NCI-H1105 (cell line): Measurements from ENCODE around the gene SP140L.
"Not testable (repeated sequence)": the region's sequence is repeated elsewhere in the genome, so short reads cannot be mapped to it uniquely, and the experiment has no call there.

Experiments
- DNase-seq: peaks from one replicate; lab custom pipeline; 2025; lab: John Stamatoyannopoulos, UW

SP140L gene

DNA sequence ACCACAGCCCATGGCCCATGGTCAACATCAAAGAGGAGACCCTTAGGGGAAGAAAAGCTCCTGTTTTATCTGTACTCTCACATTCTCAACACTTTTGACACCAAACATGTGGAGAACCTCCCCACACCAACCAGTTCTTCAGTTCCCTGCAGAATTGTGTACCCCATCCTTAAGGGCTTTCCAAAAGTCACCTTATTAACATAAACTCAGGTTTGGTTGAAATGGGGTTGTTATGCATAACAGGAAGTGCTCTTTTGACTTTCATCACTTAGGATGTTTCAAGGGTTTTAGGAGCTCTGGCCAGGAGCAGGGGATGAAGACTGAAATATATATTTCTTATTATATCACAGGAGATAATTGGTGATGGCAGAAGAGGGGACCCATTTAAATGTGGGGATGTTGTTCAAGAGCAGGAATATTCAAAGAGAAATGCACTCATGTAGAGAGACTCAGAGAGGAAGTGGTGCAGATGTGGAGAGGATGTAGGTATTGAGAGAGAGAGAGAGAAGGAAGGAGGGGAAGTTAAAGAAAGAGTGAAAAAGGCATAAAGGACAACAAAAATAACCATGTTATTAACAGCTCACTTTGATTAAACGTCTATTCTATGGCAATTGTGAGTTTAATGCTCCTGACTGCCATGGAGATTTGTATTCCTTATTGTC is 35.2 kb downstream of the SP140L start:
- DNase-seq, result no peak

- DNase-seq, result no peak
Measured at GRCh38 chr2:230382108-230382507, 55.1 kb downstream of the SP140L start.

DNA sequence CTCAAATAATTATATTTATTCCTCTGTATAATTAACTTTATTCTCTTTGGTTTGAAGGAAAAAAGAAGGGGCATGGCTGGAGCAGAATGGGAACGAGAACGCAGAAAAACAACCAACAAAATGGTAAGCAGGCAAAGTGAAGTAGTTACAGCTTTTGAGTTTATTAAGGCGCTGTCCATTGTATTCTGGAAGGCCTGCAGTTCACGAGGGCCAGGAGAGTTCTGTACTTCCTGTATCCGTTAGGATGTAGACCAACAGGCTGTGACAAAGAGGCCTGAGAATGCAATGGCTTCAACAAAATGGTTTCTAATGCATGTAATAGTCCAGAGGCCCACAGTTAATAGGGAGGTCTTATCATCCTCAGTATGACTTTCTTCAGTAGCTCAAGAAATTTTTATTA is 56.5 kb downstream of the SP140L start:
- no peak for DNase-seq

GRCh38 chr2:230384986-230385385 is 58.0 kb downstream of the SP140L start:
- DNase-seq, result no peak

DNA sequence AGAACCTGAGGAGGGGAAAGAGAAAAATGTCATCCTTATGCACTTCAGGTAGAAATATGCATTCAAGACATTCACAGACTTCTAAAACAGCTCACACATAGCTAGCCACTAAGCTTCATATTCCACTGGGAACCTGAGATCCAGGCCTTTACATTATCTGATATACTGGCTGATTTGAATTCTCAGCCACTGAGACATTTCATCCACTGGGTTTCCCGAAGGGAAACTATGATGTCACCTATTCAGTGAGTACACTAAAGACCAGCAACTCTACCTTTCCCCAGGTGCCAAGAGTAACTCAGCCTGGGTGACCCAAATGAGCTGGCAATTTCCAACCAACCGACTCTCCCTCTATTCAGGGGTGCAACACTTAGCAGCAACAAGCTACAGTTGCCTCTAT is 67.3 kb downstream of the SP140L start:
- DNase-seq, result no peak

GRCh38 chr2:230398698-230399097 is 71.7 kb downstream of the SP140L start:
- not testable (repeated sequence) for DNase-seq

DNA sequence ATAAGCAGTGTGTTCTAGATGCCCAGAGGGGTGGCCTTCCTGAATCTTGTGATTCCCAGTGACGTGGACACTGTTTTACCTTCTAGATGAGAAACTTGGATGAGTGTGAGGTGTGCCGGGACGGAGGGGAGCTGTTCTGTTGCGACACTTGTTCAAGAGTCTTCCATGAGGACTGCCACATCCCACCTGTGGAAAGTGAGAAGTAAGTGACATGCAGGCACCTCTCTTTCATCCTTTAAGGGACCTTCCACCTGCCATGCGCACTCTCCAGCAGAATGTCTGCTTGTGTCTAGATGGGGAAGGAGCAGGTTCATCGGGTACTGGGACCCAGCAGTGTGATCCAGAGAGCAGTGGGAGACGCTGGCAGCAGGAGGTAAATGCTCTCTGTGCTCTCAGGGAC is 73.0 kb downstream of the SP140L start:
- no peak for DNase-seq

- DNase-seq, result no peak
Measured at GRCh38 chr2:230400454-230400853, 73.5 kb downstream of the SP140L start.

DNA sequence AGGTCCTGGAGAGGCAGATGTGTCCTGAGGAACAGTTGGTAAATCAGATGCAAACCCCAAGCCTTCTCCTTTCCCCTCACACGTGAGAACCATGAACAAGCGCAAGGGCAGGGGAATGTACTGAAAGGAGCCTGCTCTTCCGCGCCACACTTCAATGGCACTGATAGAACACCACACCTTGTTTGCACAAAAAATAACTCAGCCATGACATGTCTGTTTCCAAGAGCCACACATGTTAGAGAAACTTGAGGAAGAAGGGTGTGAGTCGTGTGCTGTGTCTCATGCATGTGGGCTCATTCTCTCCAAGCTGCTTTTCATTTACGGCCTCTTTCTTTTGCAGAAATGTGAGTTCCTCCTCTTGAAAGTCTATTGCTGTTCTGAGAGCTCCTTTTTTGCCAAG is 74.0 kb downstream of the SP140L start:
- DNase-seq, result not testable (repeated sequence)

DNA sequence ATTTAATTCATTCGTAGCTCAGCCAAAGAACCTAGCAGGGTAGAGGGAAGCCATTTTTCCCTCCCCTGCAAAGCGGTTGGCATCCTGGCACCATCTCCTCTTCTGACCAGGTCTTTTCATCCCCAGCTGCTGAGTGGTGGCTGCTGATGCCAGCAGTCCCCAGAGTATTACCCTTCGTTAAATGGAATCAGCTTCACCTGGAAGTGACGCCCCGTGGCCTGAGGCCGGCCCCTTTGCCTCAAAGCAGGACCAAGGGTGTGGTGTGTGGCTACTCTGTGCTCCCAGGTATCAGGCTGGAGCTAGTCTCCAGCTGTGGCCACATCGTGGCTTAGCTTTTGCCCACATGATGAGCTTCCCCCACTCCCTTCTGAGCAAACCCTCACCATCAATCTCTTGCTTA is 76.8 kb downstream of the SP140L start:
- no peak for DNase-seq

GRCh38 chr2:230405824-230406223 is 78.8 kb downstream of the SP140L start:
- DNase-seq, result no peak

- DNase-seq, result no peak
Measured at GRCh38 chr2:230408244-230408842, 81.3 kb downstream of the SP140L start.

- not testable (repeated sequence) for DNase-seq
Measured at GRCh38 chr2:230409316-230409715, 82.3 kb downstream of the SP140L start.

DNA sequence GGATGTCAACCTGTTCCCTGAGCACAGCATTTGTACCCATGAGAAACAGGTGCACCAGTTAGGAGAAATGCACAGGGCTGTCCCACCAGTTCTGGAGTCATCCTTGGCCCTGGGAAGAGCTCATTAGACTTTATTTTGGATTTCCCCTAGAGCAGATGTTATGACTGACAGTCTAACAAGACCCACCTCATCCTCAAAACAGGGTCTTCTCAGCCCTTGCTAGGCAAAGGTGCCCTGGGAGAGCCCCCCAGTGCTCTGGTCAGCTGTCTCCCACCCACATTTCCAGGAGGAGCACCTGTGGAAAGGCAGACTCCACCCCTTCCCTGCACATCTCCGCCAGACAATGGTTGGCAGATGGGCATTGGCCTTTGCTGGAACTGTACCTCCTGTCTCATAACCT is 83.3 kb downstream of the SP140L start:
- DNase-seq, result no peak

- no peak for DNase-seq
Measured at GRCh38 chr2:230410861-230411569, 84.0 kb downstream of the SP140L start.

GRCh38 chr2:230411570-230412370 is 84.8 kb downstream of the SP140L start:
- peak; percentile 5 for DNase-seq

- DNase-seq, result no peak
Measured at GRCh38 chr2:230412371-230412711, 85.3 kb downstream of the SP140L start.

GRCh38 chr2:230412846-230413245 is 85.9 kb downstream of the SP140L start:
- no peak for DNase-seq

DNA sequence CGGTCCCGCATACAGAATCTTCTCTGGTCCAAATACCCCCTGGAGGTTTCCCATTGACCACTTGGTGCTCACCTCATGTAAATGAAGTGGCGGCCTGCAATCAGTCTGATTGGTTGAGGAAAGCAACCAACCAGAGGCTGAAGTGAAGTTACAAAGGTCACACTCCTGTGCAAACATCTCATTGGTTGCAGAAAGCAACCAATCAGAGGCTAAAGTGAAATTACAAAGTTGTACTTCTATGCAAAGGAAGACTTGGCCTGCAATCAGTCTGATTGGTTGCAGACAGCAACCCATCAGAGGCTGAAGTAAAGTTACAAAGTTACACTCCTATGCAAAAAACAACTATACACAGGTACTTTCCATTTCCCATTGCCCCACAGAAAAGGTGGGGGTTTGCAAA is 86.5 kb downstream of the SP140L start:
- no peak for DNase-seq

DNA sequence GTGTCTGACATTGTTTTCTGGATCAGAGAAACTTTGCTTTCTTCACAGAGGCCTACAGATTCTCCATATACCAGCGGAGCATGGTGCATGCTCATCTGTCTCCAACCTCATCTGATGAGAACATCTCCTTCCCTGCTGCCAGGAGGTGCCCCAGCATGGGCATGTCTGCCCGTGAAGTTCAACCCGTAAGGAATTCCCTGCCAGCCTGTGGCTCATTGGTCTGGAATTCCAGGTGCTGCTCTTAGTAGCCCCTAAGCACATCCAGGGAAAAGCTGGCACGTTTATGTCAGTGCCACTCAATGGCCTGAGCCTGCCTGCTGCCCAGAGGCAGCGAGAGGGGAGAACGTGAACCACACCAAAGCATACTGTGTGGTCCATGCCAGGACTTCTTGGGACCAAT is 87.3 kb downstream of the SP140L start:
- DNase-seq, result no peak

DNA sequence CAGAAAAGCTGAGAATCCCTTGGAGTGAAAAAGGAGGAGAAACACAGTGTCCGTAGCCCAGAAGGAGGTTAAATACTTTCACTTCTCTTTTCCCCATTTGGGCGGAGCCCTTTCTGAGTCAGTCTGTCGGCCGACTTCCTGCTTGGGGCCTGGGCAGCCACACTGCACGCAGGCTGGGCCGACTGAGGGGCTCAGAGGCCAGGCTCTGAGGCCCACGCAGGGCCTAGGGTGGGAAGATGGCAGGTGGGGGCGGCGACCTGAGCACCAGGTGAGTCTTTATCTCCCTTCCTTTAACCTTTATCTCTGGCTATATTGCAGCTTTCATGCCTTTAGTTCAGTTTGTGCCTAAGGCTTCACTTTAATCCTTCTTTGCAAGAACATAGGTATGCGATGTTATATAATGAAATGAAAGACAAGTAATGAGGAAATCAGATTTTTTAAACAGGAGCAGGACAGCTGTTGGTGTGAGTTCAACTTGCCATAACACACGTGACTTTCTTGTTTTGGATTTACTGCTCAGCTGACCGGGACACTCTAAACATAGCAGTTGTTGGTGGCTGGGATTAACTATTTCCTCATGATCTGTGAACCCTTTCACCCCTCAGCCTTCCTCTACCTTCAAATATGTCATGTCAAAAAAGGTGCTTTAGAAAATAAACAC is 89.2 kb downstream of the SP140L start, which contains the start of gene SP100:
SP100 (plus strand) TSS at position 141 of the 661 bp plus-strand sequence; CDS start at position 237, 96 bp downstream.
- DNase-seq, result no peak

DNA sequence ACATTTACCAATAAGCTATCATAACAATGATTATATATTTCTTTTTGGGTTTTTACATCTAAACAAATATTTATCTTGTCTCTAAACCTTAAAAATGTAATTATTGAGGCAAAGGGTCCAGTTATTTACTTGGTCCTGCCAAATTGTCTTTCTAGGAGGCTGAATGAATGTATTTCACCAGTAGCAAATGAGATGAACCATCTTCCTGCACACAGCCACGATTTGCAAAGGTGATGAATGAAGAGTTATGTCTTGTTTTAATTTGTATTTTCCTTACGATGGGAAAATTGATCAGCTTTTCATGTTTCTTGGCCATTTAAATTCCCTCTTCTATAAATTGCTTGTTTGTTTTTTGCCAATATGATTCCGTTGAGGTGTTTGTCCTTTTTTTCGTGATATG is 90.4 kb downstream of the SP140L start:
- DNase-seq, result no peak
